SK-N-SH (cell line): ENCODE data around the gene MT1H. TPM values are rescaled to one million over a fixed set of nuclear protein-coding genes. Genes with fewer than 3 reads are reported as not detected.

Source experiments
- CTCF ChIA-PET: fragments of 300-600, 350-600 bp; formaldehyde crosslinking; extraction: SDS; loops from one replicate; lab custom pipeline; 2021; lab: Yijun Ruan, JAX
- POLR2A ChIA-PET: fragments of 350-600 bp; sonication (Branson Sonifier 250); formaldehyde crosslinking; extraction: SDS; loops from one replicate; lab custom pipeline; 2020; ENCODE audit warnings: antibody characterized with exemption, inconsistent platforms; lab: Yijun Ruan, JAX
- DNase-seq: peaks from one replicate; pipeline ENCODE4 v3.0.0; 2012
- H2AFZ ChIP-seq: fragments of 200-600 bp; sonication (generic); 2 replicates; pipeline ENCODE4 v1.8.1; 2016; ENCODE audit warnings: antibody characterized with exemption, mild to moderate bottlenecking, low read depth
- H3F3A ChIP-seq: fragments of 200-600 bp; sonication (generic); replicated peaks from 2 replicates; pipeline ENCODE3; 2016; ENCODE audit warnings: antibody characterized with exemption, mild to moderate bottlenecking; ENCODE audit not compliant: insufficient read depth
- H3K27ac ChIP-seq, 2 experiments: fragments of 200-500 bp in 1 of 2; fragments of 200-600 bp in 1 of 2; sonication (Bioruptor generic) in 1 of 2; sonication (generic), shearing (Covaris generic) in 1 of 2; 2 replicates each; pipeline versions ENCODE4 v1.5.1 to v1.6.1; 2014 to 2016; ENCODE audit warnings: low read depth in 2 of 2, inconsistent platforms in 1 of 2, low read length in 1 of 2, mild to moderate bottlenecking in 1 of 2, mixed read lengths in 1 of 2
- H3K27me3 ChIP-seq: fragments of 200-600 bp; sonication (generic), shearing (Covaris generic); 2 replicates; pipeline ENCODE4 v1.6.1; 2016; ENCODE audit warnings: mixed run types; ENCODE audit not compliant: insufficient read depth
- H3K36me3 ChIP-seq, 2 experiments: fragments of 200-500 bp in 1 of 2; fragments of 200-600 bp in 1 of 2; sonication (Bioruptor generic) in 1 of 2; sonication (generic) in 1 of 2; replicated peaks in 1 of 2; 2 replicates each; pipeline versions ENCODE3 to v1.5.1; 2014 to 2016; ENCODE audit warnings: low read length in 1 of 2, mild to moderate bottlenecking in 1 of 2; ENCODE audit not compliant: insufficient read depth in 2 of 2, control insufficient read depth in 1 of 2
- H3K4me1 ChIP-seq, 2 experiments: fragments of 200-500 bp in 1 of 2; fragments of 200-600 bp in 1 of 2; sonication (Bioruptor generic) in 1 of 2; sonication (generic), shearing (Covaris generic) in 1 of 2; 2 replicates each; pipeline versions ENCODE4 v1.5.1 to v1.6.1; 2014 to 2016; ENCODE audit warnings: low read depth in 1 of 2, low read length in 1 of 2, mixed run types in 1 of 2; ENCODE audit not compliant: insufficient read depth in 2 of 2, control insufficient read depth in 1 of 2
- H3K4me2 ChIP-seq: fragments of 200-600 bp; sonication (generic), shearing (Covaris generic); 2 replicates; pipeline ENCODE4 v1.6.1; 2017; ENCODE audit warnings: mixed run types
- H3K4me3 ChIP-seq, 2 experiments: fragments of 200-500 bp in 1 of 2; fragments of 200-600 bp in 1 of 2; sonication (Bioruptor generic) in 1 of 2; sonication (generic), shearing (Covaris generic) in 1 of 2; 2 replicates each; pipeline versions ENCODE4 v1.5.1 to v1.8.1; 2014 to 2016; ENCODE audit warnings: low read depth in 2 of 2, inconsistent platforms in 1 of 2, low read length in 1 of 2, mild to moderate bottlenecking in 1 of 2, mixed read lengths in 1 of 2, moderate library complexity in 1 of 2
- H3K79me2 ChIP-seq: fragments of 200-600 bp; sonication (generic); 2 replicates; pipeline ENCODE4 v1.8.1; 2017; ENCODE audit warnings: mild to moderate bottlenecking; ENCODE audit not compliant: insufficient read depth
- H3K9ac ChIP-seq: fragments of 200-600 bp; sonication (generic); 2 replicates; pipeline ENCODE4 v1.6.1; 2017; ENCODE audit warnings: mixed run types
- H3K9me2 ChIP-seq: fragments of 200-600 bp; sonication (generic); 2 replicates; pipeline ENCODE4 v1.6.1; 2017; ENCODE audit warnings: mixed run types
- H3K9me3 ChIP-seq: fragments of 200-600 bp; sonication (generic); 2 replicates; pipeline ENCODE4 v1.6.1; 2017; ENCODE audit warnings: mixed run types, mild to moderate bottlenecking, moderate library complexity
- H4K20me1 ChIP-seq: fragments of 200-600 bp; sonication (generic); 2 replicates; pipeline ENCODE4 v1.6.1; 2017; ENCODE audit warnings: mild to moderate bottlenecking, mixed run types; ENCODE audit not compliant: insufficient read depth
- EP300 ChIP-seq, 2 experiments: IDR thresholded peaks; 2 replicates each; pipeline versions ENCODE4 v1.4.0 to v1.6.1; 2012; ENCODE audit warnings: borderline replicate concordance in 1 of 2, low read depth in 1 of 2, low read length in 1 of 2
- FOXM1 ChIP-seq: IDR thresholded peaks from 2 replicates; pipeline ENCODE4 v1.4.0; 2012; ENCODE audit warnings: low read depth, mild to moderate bottlenecking
- GATA2 ChIP-seq: sonication (generic); formaldehyde crosslinking; IDR thresholded peaks from 2 replicates; pipeline ENCODE4 v1.5.0; 2020; ENCODE audit warnings: mild to moderate bottlenecking, missing genetic modification reagents
- MEF2A ChIP-seq: IDR thresholded peaks from 2 replicates; pipeline ENCODE4 v1.4.0; 2012; ENCODE audit warnings: low read depth, borderline replicate concordance
- MXI1 ChIP-seq: IDR thresholded peaks from 2 replicates; pipeline ENCODE4 v1.6.1; 2012; ENCODE audit warnings: mild to moderate bottlenecking, low read depth, low read length, improper control_type of control experiment
- POLR2AphosphoS5 ChIP-seq: IDR thresholded peaks from 2 replicates; pipeline ENCODE4 v1.6.1; 2012; ENCODE audit warnings: low read depth, low read length
- RAD21 ChIP-seq: IDR thresholded peaks from 2 replicates; pipeline ENCODE4 v1.6.1; 2012; ENCODE audit warnings: mild to moderate bottlenecking, low read length
- RCOR1 ChIP-seq: fragments of 150-350 bp; IDR thresholded peaks from 2 replicates; pipeline ENCODE4 v1.6.1; 2017; ENCODE audit warnings: antibody characterized with exemption, low read length
- RFX5 ChIP-seq: IDR thresholded peaks from 2 replicates; pipeline ENCODE4 v1.6.1; 2012; ENCODE audit warnings: mild to moderate bottlenecking, improper control_type of control experiment, low read length
- RXRA ChIP-seq: IDR thresholded peaks from 2 replicates; pipeline ENCODE4 v1.4.0; 2012; ENCODE audit warnings: low read depth, mild to moderate bottlenecking, borderline replicate concordance
- TEAD4 ChIP-seq: IDR thresholded peaks from 2 replicates; pipeline ENCODE4 v1.4.0; 2012; ENCODE audit warnings: mild to moderate bottlenecking, borderline replicate concordance; ENCODE audit not compliant: insufficient read depth
- YY1 ChIP-seq: IDR thresholded peaks from 2 replicates; pipeline ENCODE4 v1.4.0; 2012; ENCODE audit warnings: low read depth, mild to moderate bottlenecking
- WGBS: methylation state at CpG from one replicate; pipeline ENCODE4 v1.1.6; 2017; ENCODE audit warnings: low lambda C conversion rate; 5-methylcytosine and 5-hydroxymethylcytosine counted together
- polyA plus RNA-seq, 3 experiments: library from polyadenylated mRNA; depleted of rRNA; stranded (reverse); fragments of >200 nt; gene quantifications; 2 replicates each; pipeline ENCODE4 v1.2.3, GENCODE V29; 2012
- TF ChIP-seq, protein P1 (sequence below): fragments of 200-600 bp; sonication (generic); IDR thresholded peaks from 2 replicates; pipeline ENCODE4 v1.6.1; 2017; ENCODE audit warnings: antibody characterized with exemption, mild to moderate bottlenecking, moderate library complexity
- TF ChIP-seq, protein P2 (sequence below): IDR thresholded peaks from 2 replicates; pipeline ENCODE4 v1.4.0; 2012; ENCODE audit warnings: low read depth, borderline replicate concordance

The MT1H gene
- polyA plus RNA-seq, 1 of the 3 experiments (the other 2 are of a cell fraction) = not detected

DNA sequence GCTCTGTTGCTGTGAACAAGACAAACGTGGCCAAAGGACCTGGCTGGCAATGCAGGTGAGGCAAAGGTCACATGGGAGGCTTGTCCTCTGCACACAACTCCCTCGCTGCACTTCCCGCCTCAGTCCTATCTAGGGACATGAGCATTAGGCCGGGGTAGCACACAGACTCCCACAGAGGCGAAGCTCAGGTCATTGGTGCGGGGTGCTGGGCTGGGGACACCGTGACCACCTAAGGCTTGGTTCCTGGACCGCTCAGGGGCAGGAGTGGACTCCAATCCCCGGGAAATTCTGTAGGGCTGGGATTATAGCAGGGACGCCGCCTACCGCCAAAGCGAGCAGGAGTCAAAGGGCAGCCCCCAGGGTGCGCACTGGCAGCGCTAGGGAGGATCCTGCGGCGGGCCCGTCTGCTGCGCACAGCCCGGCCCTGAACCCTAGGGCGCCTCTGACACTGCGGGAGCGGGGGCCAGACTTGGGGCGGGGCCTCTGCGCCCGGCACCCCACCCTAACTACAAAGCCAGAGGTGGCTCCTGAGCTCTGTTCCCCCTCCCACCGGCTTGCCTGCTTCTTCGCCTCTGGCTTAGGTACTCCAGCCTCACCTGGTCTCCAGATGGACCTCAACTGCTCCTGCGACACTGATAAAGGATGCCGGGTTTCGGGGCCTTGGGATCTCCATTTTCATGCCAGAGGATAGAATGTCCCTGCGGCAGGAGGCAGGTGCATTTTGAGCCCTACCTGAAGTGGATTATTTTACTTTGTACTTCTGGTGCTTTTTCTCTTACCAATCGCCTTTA is 21.8 kb upstream of the MT1H start:
- H3K27me3 ChIP-seq = 0 out of 2 replicates have a peak, but pooled peaks cover 19% of the 10 kb centered on the region
- no peak for TF ChIP-seq MEF2A
- no peak for TF ChIP-seq EP300 (IDR thresholded peaks at IDR 0.05; ENCODE audit: borderline replicate concordance in 1 of 2, low read depth in 1 of 2, low read length in 1 of 2)
- TF ChIP-seq RXRA = no peak
- no peak for TF ChIP-seq TEAD4
- no peak for TF ChIP-seq MXI1
- TF ChIP-seq, protein P1, sequence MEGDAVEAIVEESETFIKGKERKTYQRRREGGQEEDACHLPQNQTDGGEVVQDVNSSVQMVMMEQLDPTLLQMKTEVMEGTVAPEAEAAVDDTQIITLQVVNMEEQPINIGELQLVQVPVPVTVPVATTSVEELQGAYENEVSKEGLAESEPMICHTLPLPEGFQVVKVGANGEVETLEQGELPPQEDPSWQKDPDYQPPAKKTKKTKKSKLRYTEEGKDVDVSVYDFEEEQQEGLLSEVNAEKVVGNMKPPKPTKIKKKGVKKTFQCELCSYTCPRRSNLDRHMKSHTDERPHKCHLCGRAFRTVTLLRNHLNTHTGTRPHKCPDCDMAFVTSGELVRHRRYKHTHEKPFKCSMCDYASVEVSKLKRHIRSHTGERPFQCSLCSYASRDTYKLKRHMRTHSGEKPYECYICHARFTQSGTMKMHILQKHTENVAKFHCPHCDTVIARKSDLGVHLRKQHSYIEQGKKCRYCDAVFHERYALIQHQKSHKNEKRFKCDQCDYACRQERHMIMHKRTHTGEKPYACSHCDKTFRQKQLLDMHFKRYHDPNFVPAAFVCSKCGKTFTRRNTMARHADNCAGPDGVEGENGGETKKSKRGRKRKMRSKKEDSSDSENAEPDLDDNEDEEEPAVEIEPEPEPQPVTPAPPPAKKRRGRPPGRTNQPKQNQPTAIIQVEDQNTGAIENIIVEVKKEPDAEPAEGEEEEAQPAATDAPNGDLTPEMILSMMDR = no peak
- TF ChIP-seq, protein P2, sequence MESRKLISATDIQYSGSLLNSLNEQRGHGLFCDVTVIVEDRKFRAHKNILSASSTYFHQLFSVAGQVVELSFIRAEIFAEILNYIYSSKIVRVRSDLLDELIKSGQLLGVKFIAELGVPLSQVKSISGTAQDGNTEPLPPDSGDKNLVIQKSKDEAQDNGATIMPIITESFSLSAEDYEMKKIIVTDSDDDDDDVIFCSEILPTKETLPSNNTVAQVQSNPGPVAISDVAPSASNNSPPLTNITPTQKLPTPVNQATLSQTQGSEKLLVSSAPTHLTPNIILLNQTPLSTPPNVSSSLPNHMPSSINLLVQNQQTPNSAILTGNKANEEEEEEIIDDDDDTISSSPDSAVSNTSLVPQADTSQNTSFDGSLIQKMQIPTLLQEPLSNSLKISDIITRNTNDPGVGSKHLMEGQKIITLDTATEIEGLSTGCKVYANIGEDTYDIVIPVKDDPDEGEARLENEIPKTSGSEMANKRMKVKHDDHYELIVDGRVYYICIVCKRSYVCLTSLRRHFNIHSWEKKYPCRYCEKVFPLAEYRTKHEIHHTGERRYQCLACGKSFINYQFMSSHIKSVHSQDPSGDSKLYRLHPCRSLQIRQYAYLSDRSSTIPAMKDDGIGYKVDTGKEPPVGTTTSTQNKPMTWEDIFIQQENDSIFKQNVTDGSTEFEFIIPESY = no peak
- no peak for TF ChIP-seq YY1
- TF ChIP-seq POLR2AphosphoS5 = no peak
- TF ChIP-seq RFX5 = no peak
- TF ChIP-seq FOXM1 = no peak
- WGBS = 74% methylated on average over 11 of the region's 33 CpGs

DNA sequence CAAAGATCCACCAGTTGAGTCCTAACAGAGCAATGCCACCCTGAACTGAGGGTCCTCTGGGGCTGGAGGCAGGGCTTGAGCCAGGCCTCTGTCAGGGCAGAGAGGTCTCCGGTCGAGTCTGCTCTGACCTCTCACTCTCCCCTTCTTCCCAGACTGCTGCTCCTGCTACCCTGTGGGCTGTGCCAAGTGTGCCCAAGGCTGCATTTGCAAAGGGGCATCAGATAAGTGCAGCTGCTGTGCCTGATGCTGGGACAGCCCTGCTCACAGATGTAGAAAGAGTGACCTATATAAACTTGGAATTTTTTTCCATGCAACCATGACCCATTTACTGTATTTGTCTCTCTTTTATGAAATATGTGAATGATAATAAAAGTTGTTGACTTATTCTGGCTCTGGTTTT is 20.3 kb upstream of the MT1H start:
- Histone ChIP-seq H3K79me2 (no peaks in the 10 kb centered on the region), H3K9ac (no peak overlapping the region), H3K27ac (no peak overlapping the region), H3K36me3 (no peaks in the 10 kb centered on the region), H3K4me2 (no peak overlapping the region), H4K20me1 (no peaks in the 10 kb centered on the region), H3K9me3 (no peaks in the 10 kb centered on the region), H3K27me3 (0 out of 2 replicates have a peak, but pooled peaks cover 19% of the 10 kb centered on the region), H3K4me3 (no peak overlapping the region), H3K4me1 (peaks cover 0 to 7% of the 10 kb centered on the region in 2 experiments; a peak in 2 of 4 replicates), H2AFZ (no peak overlapping the region), H3F3A (no peaks in the 10 kb centered on the region), H3K9me2 (no peaks in the 10 kb centered on the region)
- POLR2A ChIA-PET = no interaction called here
- CTCF ChIA-PET = interaction anchor here (1.9 kb wide), 1 partner anchor 49 kb away, joined by 5 read pairs; no protein-coding TSS in a partner anchor
- peak; percentile 68 for DNase-seq
- peak; percentile 63 for TF ChIP-seq GATA2 (CRISPR knock-in tag)
- no peak for TF ChIP-seq POLR2AphosphoS5
- TF ChIP-seq RAD21 = no peak
- 0 out of 2 replicates have a peak, but pooled peaks have one; percentile 14 for TF ChIP-seq RCOR1
- TF ChIP-seq EP300 (IDR thresholded peaks at IDR 0.05; ENCODE audit: borderline replicate concordance in 1 of 2, low read depth in 1 of 2, low read length in 1 of 2) = peak in 1 of 2 experiments; percentile 35; a peak in 1 of 4 replicates
- no CpG with 5 or more reads among the region's 2 CpGs for WGBS

More for the DNA sequence above, 21.8 kb upstream of the MT1H start:
- Histone ChIP-seq H3K9ac (no peak overlapping the region), H2AFZ (no peak overlapping the region), H3K9me2 (no peaks in the 10 kb centered on the region), H3K27ac (no peak overlapping the region), H3K36me3 (no peaks in the 10 kb centered on the region), H3K9me3 (no peaks in the 10 kb centered on the region), H3K4me1 (peaks cover 0 to 7% of the 10 kb centered on the region in 2 experiments; a peak in 2 of 4 replicates), H4K20me1 (no peaks in the 10 kb centered on the region), H3F3A (no peaks in the 10 kb centered on the region), H3K79me2 (no peaks in the 10 kb centered on the region), H3K4me2 (no peak overlapping the region), H3K4me3 (no peak overlapping the region)
- ChIA-PET CTCF (no interaction called here), POLR2A (no interaction called here)
- DNase-seq = no peak
